HepG2 (cell line): Measurements from ENCODE around the gene KDM4E. TPM values are rescaled to one million over a fixed set of nuclear protein-coding genes. Genes with fewer than 3 reads are reported as not detected.

Source experiments
- ELF3 ChIP-seq: IDR thresholded peaks from 2 replicates; pipeline ENCODE4 v1.6.1; 2016; ENCODE audit warnings: missing genetic modification reagents, missing compliant biosample characterization
- EZH2 ChIP-seq: conservative IDR thresholded peaks from 2 replicates; pipeline ENCODE4 v1.6.1; 2012; ENCODE audit warnings: mild to moderate bottlenecking, low read depth, low read length, moderate library complexity
- HIVEP1 ChIP-seq: sonication (generic); formaldehyde crosslinking; IDR thresholded peaks from 2 replicates; pipeline ENCODE4 v1.4.0; 2020; ENCODE audit warnings: mild to moderate bottlenecking, missing genetic modification reagents
- IRX3 ChIP-seq: sonication (generic); formaldehyde crosslinking; IDR thresholded peaks from 2 replicates; pipeline ENCODE4 v1.8.1; 2023; ENCODE audit warnings: mild to moderate bottlenecking, low read depth, missing genetic modification reagents, borderline replicate concordance
- KMT2A ChIP-seq: sonication (generic); formaldehyde crosslinking; IDR thresholded peaks from 2 replicates; pipeline ENCODE4 v1.4.0; 2020; ENCODE audit warnings: missing genetic modification reagents
- MAF1 ChIP-seq: sonication (generic); formaldehyde crosslinking; IDR thresholded peaks from 2 replicates; pipeline ENCODE4 v1.5.0; 2020; ENCODE audit warnings: missing genetic modification reagents, borderline replicate concordance
- NCOR1 ChIP-seq: fragments of 200-600 bp; sonication (generic); IDR thresholded peaks from 2 replicates; pipeline ENCODE4 v1.7.0; 2017; ENCODE audit warnings: antibody characterized with exemption, low read length, borderline replicate concordance
- NFE2L1 ChIP-seq: sonication (generic); formaldehyde crosslinking; IDR thresholded peaks from 2 replicates; pipeline ENCODE4 v1.4.0; 2020; ENCODE audit warnings: missing genetic modification reagents, mild to moderate bottlenecking, borderline replicate concordance
- PHF5A ChIP-seq: IDR thresholded peaks from one replicate; pipeline ENCODE4 v1.6.1; 2018; ENCODE audit warnings: low read depth, missing genetic modification reagents; ENCODE audit not compliant: unreplicated experiment
- ZNF33A ChIP-seq: sonication (generic); formaldehyde crosslinking; IDR thresholded peaks from 2 replicates; pipeline ENCODE4 v1.5.1; 2020; ENCODE audit warnings: missing genetic modification reagents, mild to moderate bottlenecking, moderate library complexity, borderline replicate concordance
- ZNF501 ChIP-seq: sonication (generic); formaldehyde crosslinking; IDR thresholded peaks from 2 replicates; pipeline ENCODE4 v1.5.1; 2020; ENCODE audit warnings: mild to moderate bottlenecking, moderate library complexity, missing genetic modification reagents
- ZNF749 ChIP-seq: sonication (generic); formaldehyde crosslinking; IDR thresholded peaks from 2 replicates; pipeline ENCODE4 v1.8.0; 2022; ENCODE audit warnings: mild to moderate bottlenecking, missing genetic modification reagents, moderate library complexity, borderline replicate concordance
- ZNF839 ChIP-seq: sonication (generic); formaldehyde crosslinking; IDR thresholded peaks from 2 replicates; pipeline ENCODE4 v1.4.0; 2020; ENCODE audit warnings: missing genetic modification reagents, mild to moderate bottlenecking, borderline replicate concordance
- polyA plus RNA-seq, 8 experiments: library from polyadenylated mRNA; depleted of rRNA in 3 of 8; stranded (reverse) in 7 of 8; unstranded in 1 of 8; fragments of >200 nt; fragmentation: Illumina TruSeq in 4 of 8; extraction: Trizol in 4 of 8; gene quantifications; 2 replicates each; pipeline versions ENCODE4 v1.2.1 to v1.2.3, GENCODE V29; 2011 to 2016; ENCODE audit warnings: low read depth in 4 of 8, missing spikeins in 1 of 8, mixed read lengths in 1 of 8; ENCODE audit not compliant: insufficient read depth in 1 of 8
- total RNA-seq, 5 experiments: library from RNA; depleted of rRNA; stranded (reverse); fragments of >200 nt; fragmentation: Illumina TruSeq; extraction: Trizol; gene quantifications; 2 replicates each; pipeline ENCODE4 v1.2.3, GENCODE V29; 2016; ENCODE audit warnings: low read depth in 1 of 5
- TF ChIP-seq, protein P1 (sequence below): conservative IDR thresholded peaks from 2 replicates; pipeline ENCODE4 v1.6.1; 2018; ENCODE audit warnings: missing genetic modification reagents
- TF ChIP-seq, protein P2 (sequence below): sonication (generic); formaldehyde crosslinking; IDR thresholded peaks from 2 replicates; pipeline ENCODE4 v1.4.0; 2020; ENCODE audit warnings: low read depth, missing genetic modification reagents
- TF ChIP-seq, protein P3 (sequence below): sonication (generic); formaldehyde crosslinking; IDR thresholded peaks from 2 replicates; pipeline ENCODE4 v1.5.0; 2020; ENCODE audit warnings: missing genetic modification reagents
- TF ChIP-seq, protein P4 (sequence below): sonication (generic); formaldehyde crosslinking; conservative IDR thresholded peaks from 2 replicates; pipeline ENCODE4 v1.8.1; 2023; ENCODE audit warnings: missing genetic modification reagents
- TF ChIP-seq, protein P5 (sequence below): sonication (generic); formaldehyde crosslinking; IDR thresholded peaks from 2 replicates; pipeline ENCODE4 v1.5.0; 2020; ENCODE audit warnings: mild to moderate bottlenecking, missing genetic modification reagents

KDM4E gene
- total and polyA plus RNA-seq, 2 of the 13 experiments (the other 11 are each of a cell fraction or from before 2014, with no cell fraction given), result not detected

DNA sequence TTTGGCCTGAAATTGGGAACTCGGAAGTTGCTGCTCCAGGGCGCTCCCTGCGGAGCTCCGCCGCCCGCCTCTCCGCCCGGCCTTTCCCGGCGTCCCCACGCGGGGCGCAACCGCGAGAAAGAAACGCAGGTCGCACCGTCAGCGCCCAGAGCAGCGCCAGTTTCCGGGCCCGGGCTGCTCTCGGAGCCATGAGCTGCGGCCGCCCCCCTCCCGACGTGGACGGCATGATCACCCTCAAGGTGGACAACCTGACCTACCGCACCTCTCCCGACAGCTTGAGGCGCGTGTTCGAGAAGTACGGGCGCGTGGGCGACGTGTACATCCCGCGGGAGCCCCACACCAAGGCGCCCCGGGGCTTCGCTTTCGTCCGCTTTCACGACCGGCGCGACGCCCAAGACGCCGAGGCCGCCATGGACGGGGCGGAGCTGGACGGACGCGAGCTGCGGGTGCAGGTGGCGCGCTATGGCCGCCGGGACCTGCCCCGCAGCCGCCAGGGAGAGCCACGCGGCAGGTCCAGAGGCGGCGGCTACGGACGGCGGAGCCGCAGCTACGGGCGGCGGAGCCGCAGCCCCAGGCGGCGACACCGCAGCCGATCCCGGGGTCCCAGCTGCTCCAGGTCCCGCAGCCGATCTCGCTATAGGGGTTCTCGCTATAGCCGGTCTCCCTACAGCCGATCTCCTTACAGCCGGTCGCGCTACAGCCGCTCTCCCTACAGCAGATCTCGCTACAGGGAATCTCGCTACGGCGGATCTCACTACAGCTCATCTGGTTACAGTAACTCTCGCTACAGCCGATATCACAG, 42.2 kb downstream of the KDM4E start (continued):
- TF ChIP-seq, protein P1, sequence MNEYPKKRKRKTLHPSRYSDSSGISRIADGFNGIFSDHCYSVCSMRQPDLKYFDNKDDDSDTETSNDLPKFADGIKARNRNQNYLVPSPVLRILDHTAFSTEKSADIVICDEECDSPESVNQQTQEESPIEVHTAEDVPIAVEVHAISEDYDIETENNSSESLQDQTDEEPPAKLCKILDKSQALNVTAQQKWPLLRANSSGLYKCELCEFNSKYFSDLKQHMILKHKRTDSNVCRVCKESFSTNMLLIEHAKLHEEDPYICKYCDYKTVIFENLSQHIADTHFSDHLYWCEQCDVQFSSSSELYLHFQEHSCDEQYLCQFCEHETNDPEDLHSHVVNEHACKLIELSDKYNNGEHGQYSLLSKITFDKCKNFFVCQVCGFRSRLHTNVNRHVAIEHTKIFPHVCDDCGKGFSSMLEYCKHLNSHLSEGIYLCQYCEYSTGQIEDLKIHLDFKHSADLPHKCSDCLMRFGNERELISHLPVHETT (CRISPR knock-in tag), result peak; percentile 69; the same call in 1 of the 2 replicates
- TF ChIP-seq EZH2 (no peak), ZNF749 (CRISPR knock-in tag) (no peak; the same call in none of the 2 replicates), PHF5A (no peak), NFE2L1 (CRISPR knock-in tag) (no peak), ELF3 (CRISPR knock-in tag) (no peak; the same call in 1 of the 2 replicates), IRX3 (CRISPR knock-in tag) (no peak), ZNF839 (CRISPR knock-in tag) (0 out of 2 replicates have a peak, but pooled peaks have one; percentile 32), MAF1 (no peak), HIVEP1 (CRISPR knock-in tag) (0 out of 2 replicates have a peak, but pooled peaks have one; percentile 42), KMT2A (CRISPR knock-in tag) (no peak; the same call in 1 of the 2 replicates), ZNF501 (peak; percentile 64), NCOR1 (no peak), ZNF33A (CRISPR knock-in tag) (no peak)
- TF ChIP-seq, protein P2, sequence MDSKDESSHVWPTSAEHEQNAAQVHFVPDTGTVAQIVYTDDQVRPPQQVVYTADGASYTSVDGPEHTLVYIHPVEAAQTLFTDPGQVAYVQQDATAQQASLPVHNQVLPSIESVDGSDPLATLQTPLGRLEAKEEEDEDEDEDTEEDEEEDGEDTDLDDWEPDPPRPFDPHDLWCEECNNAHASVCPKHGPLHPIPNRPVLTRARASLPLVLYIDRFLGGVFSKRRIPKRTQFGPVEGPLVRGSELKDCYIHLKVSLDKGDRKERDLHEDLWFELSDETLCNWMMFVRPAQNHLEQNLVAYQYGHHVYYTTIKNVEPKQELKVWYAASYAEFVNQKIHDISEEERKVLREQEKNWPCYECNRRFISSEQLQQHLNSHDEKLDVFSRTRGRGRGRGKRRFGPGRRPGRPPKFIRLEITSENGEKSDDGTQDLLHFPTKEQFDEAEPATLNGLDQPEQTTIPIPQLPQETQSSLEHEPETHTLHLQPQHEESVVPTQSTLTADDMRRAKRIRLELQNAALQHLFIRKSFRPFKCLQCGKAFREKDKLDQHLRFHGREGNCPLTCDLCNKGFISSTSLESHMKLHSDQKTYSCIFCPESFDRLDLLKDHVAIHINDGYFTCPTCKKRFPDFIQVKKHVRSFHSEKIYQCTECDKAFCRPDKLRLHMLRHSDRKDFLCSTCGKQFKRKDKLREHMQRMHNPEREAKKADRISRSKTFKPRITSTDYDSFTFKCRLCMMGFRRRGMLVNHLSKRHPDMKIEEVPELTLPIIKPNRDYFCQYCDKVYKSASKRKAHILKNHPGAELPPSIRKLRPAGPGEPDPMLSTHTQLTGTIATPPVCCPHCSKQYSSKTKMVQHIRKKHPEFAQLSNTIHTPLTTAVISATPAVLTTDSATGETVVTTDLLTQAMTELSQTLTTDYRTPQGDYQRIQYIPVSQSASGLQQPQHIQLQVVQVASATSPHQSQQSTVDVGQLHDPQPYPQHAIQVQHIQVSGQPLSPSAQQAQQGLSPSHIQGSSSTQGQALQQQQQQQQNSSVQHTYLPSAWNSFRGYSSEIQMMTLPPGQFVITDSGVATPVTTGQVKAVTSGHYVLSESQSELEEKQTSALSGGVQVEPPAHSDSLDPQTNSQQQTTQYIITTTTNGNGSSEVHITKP, result no peak
- TF ChIP-seq, protein P3, sequence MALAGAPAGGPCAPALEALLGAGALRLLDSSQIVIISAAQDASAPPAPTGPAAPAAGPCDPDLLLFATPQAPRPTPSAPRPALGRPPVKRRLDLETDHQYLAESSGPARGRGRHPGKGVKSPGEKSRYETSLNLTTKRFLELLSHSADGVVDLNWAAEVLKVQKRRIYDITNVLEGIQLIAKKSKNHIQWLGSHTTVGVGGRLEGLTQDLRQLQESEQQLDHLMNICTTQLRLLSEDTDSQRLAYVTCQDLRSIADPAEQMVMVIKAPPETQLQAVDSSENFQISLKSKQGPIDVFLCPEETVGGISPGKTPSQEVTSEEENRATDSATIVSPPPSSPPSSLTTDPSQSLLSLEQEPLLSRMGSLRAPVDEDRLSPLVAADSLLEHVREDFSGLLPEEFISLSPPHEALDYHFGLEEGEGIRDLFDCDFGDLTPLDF, result no peak
- TF ChIP-seq, protein P4, sequence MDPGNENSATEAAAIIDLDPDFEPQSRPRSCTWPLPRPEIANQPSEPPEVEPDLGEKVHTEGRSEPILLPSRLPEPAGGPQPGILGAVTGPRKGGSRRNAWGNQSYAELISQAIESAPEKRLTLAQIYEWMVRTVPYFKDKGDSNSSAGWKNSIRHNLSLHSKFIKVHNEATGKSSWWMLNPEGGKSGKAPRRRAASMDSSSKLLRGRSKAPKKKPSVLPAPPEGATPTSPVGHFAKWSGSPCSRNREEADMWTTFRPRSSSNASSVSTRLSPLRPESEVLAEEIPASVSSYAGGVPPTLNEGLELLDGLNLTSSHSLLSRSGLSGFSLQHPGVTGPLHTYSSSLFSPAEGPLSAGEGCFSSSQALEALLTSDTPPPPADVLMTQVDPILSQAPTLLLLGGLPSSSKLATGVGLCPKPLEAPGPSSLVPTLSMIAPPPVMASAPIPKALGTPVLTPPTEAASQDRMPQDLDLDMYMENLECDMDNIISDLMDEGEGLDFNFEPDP (CRISPR knock-in tag), result no peak
- TF ChIP-seq, protein P5, sequence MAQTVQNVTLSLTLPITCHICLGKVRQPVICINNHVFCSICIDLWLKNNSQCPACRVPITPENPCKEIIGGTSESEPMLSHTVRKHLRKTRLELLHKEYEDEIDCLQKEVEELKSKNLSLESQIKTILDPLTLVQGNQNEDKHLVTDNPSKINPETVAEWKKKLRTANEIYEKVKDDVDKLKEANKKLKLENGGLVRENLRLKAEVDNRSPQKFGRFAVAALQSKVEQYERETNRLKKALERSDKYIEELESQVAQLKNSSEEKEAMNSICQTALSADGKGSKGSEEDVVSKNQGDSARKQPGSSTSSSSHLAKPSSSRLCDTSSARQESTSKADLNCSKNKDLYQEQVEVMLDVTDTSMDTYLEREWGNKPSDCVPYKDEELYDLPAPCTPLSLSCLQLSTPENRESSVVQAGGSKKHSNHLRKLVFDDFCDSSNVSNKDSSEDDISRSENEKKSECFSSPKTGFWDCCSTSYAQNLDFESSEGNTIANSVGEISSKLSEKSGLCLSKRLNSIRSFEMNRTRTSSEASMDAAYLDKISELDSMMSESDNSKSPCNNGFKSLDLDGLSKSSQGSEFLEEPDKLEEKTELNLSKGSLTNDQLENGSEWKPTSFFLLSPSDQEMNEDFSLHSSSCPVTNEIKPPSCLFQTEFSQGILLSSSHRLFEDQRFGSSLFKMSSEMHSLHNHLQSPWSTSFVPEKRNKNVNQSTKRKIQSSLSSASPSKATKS, result no peak
